Breast epithelium (tissue), 4 donors: Measurements from ENCODE around the gene FAM120C. TPM values are rescaled to one million over a fixed set of nuclear protein-coding genes. Genes with fewer than 3 reads are reported as not detected.

Source experiments
- DNase-seq, 2 donors: peaks; one replicate each; pipeline ENCODE4 v3.0.0-alpha.2; 2019; ENCODE audit warnings: low spot score in 2 of 2
- H3K27ac ChIP-seq, 2 donors: fragments of 200-600 bp; sonication (generic) in 1 of 2; one replicate each; pipeline ENCODE4 v1.5.1; 2016 to 2019; ENCODE audit warnings: mild to moderate bottlenecking in 1 of 2
- H3K27me3 ChIP-seq, 2 donors: fragments of 200-600 bp; sonication (generic) in 1 of 2; one replicate each; pipeline versions ENCODE4 v1.5.1 to v1.6.0; 2017 to 2019; ENCODE audit warnings: control low read depth in 1 of 2, mild to moderate bottlenecking in 1 of 2
- H3K36me3 ChIP-seq: fragments of 200-600 bp; one replicate; pipeline ENCODE4 v1.5.1; 2019
- H3K4me1 ChIP-seq, 2 donors: fragments of 200-600 bp; sonication (generic); one replicate each; pipeline ENCODE4 v1.5.1; 2016 to 2019; ENCODE audit warnings: control low read depth in 1 of 2
- H3K4me3 ChIP-seq, 3 donors: fragments of 200-600 bp; sonication (generic); 1 replicate in 2 of 3; 2 replicates in 1 of 3; pipeline ENCODE4 v1.5.1; 2016 to 2019; ENCODE audit warnings: mild to moderate bottlenecking in 3 of 3, moderate library complexity in 2 of 3
- H3K9me3 ChIP-seq, 2 donors: fragments of 200-600 bp; sonication (generic) in 1 of 2; one replicate each; pipeline ENCODE4 v1.5.1; 2016 to 2019; ENCODE audit warnings: control low read depth in 1 of 2
- CTCF ChIP-seq, 3 donors: fragments of 450-650 bp; IDR thresholded peaks; one replicate each; pipeline ENCODE4 v1.5.1; 2016 to 2017; ENCODE audit warnings: antibody characterized with exemption in 3 of 3, mild to moderate bottlenecking in 3 of 3, moderate library complexity in 3 of 3
- POLR2A ChIP-seq: fragments of 450-650 bp; IDR thresholded peaks from one replicate; pipeline ENCODE4 v1.6.1; 2016; ENCODE audit warnings: antibody characterized with exemption, mild to moderate bottlenecking, moderate library complexity
- POLR2AphosphoS5 ChIP-seq, 3 donors: sonication (generic); formaldehyde crosslinking; IDR thresholded peaks; one replicate each; pipeline ENCODE4 v1.6.1; 2017; ENCODE audit warnings: antibody characterized with exemption in 3 of 3
- intact Hi-C: fragments of 100-400 bp; cut with DNase I; formaldehyde crosslinking; loops from one replicate; pipeline ENCODE4 v1.15.1; 2023; ENCODE audit warnings: low total_unique reads
- total RNA-seq, 3 donors: library from RNA; depleted of rRNA; stranded (reverse); fragments of >200 nt; gene quantifications; one replicate each; pipeline ENCODE4 v1.1.0, GENCODE V29; 2016

FAM120C gene
- total RNA-seq, 3 donors from 2014 or later, result 11.8 to 13.1 (median 12.4) TPM

- TF ChIP-seq POLR2A (no peak), POLR2AphosphoS5 (IDR thresholded peaks at IDR 0.05) (no peak), CTCF (IDR thresholded peaks at IDR 0.05) (no peak)
- no peak for DNase-seq
- no peaks in the 10 kb centered on the region for H3K4me1 ChIP-seq
Observed at GRCh38 chrX:54089191-54089590, 93.9 kb downstream of the FAM120C start.

GRCh38 chrX:54087661-54088060 lies 95.4 kb downstream of the FAM120C start:
- Histone ChIP-seq H3K27ac (no peak overlapping the region), H3K4me1 (no peaks in the 10 kb centered on the region), H3K27me3 (peaks cover 0 to 4% of the 10 kb centered on the region in 2 donors), H3K36me3 (no peaks in the 10 kb centered on the region), H3K4me3 (no peak overlapping the region), H3K9me3 (no peaks in the 10 kb centered on the region)
- no peak for TF ChIP-seq POLR2AphosphoS5 (IDR thresholded peaks at IDR 0.05)
- intact Hi-C loops, result no loop called here
- no peak for DNase-seq

More at GRCh38 chrX:54089191-54089590, 93.9 kb downstream of the FAM120C start:
- H3K9me3 ChIP-seq, result no peaks in the 10 kb centered on the region
- no peak overlapping the region for H3K27ac ChIP-seq
- H3K4me3 ChIP-seq, result no peak overlapping the region
- no peaks in the 10 kb centered on the region for H3K36me3 ChIP-seq
- intact Hi-C loops, result no loop called here
- peaks cover 0 to 4% of the 10 kb centered on the region in 2 donors for H3K27me3 ChIP-seq

- Histone ChIP-seq H3K4me1 (no peaks in the 10 kb centered on the region), H3K36me3 (no peaks in the 10 kb centered on the region), H3K9me3 (no peaks in the 10 kb centered on the region), H3K4me3 (no peak overlapping the region), H3K27me3 (peaks cover 0 to 4% of the 10 kb centered on the region in 2 donors), H3K27ac (no peak overlapping the region)
- TF ChIP-seq POLR2A, result no peak
- no peak for TF ChIP-seq POLR2AphosphoS5 (IDR thresholded peaks at IDR 0.05)
- DNase-seq, result no peak
- intact Hi-C loops, result no loop called here
Observed at GRCh38 chrX:54085666-54086065, 97.4 kb downstream of the FAM120C start.

- peaks cover 0 to 6% of the 10 kb centered on the region in 2 donors for H3K27me3 ChIP-seq
- TF ChIP-seq POLR2A (no peak), POLR2AphosphoS5 (IDR thresholded peaks at IDR 0.05) (no peak), CTCF (IDR thresholded peaks at IDR 0.05) (no peak)
- intact Hi-C loops, result no loop called here
- H3K9me3 ChIP-seq, result no peaks in the 10 kb centered on the region
- H3K4me1 ChIP-seq, result no peaks in the 10 kb centered on the region
- DNase-seq, result no peak
- no peak overlapping the region for H3K27ac ChIP-seq
- H3K4me3 ChIP-seq, result no peak overlapping the region
- no peaks in the 10 kb centered on the region for H3K36me3 ChIP-seq
Observed at GRCh38 chrX:54076903-54077302, 106.2 kb downstream of the FAM120C start.

GRCh38 chrX:54074826-54075225 lies 108.2 kb downstream of the FAM120C start:
- TF ChIP-seq POLR2AphosphoS5 (IDR thresholded peaks at IDR 0.05) (no peak), POLR2A (no peak), CTCF (IDR thresholded peaks at IDR 0.05) (no peak)
- intact Hi-C loops, result no loop called here
- Histone ChIP-seq H3K36me3 (no peaks in the 10 kb centered on the region), H3K9me3 (no peaks in the 10 kb centered on the region), H3K4me1 (no peaks in the 10 kb centered on the region), H3K27ac (no peak overlapping the region), H3K27me3 (peaks cover 0 to 6% of the 10 kb centered on the region in 2 donors), H3K4me3 (no peak overlapping the region)
- no peak for DNase-seq

- TF ChIP-seq POLR2A (no peak), POLR2AphosphoS5 (IDR thresholded peaks at IDR 0.05) (no peak), CTCF (IDR thresholded peaks at IDR 0.05) (no peak)
- Histone ChIP-seq H3K9me3 (no peaks in the 10 kb centered on the region), H3K4me1 (no peaks in the 10 kb centered on the region), H3K27ac (no peak overlapping the region), H3K27me3 (peaks cover 0 to 32% of the 10 kb centered on the region in 2 donors), H3K4me3 (no peak overlapping the region), H3K36me3 (no peaks in the 10 kb centered on the region)
- intact Hi-C loops, result no loop called here
- no peak for DNase-seq
Observed at GRCh38 chrX:54067766-54068165, 115.3 kb downstream of the FAM120C start.
